Neural progenitor cell (in vitro differentiated cells): ENCODE data around the gene SPANXD. TPM values are rescaled to one million over a fixed set of nuclear protein-coding genes. Genes with fewer than 3 reads are reported as not detected.

Experiments used
- DNase-seq: peaks from one replicate; pipeline ENCODE4 v3.0.0-alpha.2; 2016; ENCODE audit warnings: low spot score
- H2AFZ ChIP-seq: fragments of 200-600 bp; sonication (generic); replicated peaks from 2 replicates; pipeline ENCODE4 v1.6.1; 2016; ENCODE audit warnings: antibody characterized with exemption
- H3F3A ChIP-seq: fragments of 200-600 bp; sonication (generic); 2 replicates; pipeline ENCODE4 v1.6.1; 2016; ENCODE audit warnings: antibody characterized with exemption, low read depth
- H3K27ac ChIP-seq: fragments of 200-600 bp; sonication (generic); 2 replicates; pipeline ENCODE4 v1.5.1; 2016; ENCODE audit warnings: mild to moderate bottlenecking
- H3K27me3 ChIP-seq: fragments of 200-600 bp; sonication (generic); 2 replicates; pipeline ENCODE4 v1.6.1; 2016; ENCODE audit warnings: mild to moderate bottlenecking, moderate library complexity
- H3K36me3 ChIP-seq: fragments of 200-600 bp; sonication (generic); 2 replicates; pipeline ENCODE4 v1.5.1; 2016
- H3K4me1 ChIP-seq: fragments of 200-600 bp; sonication (generic); 2 replicates; pipeline ENCODE4 v1.6.1; 2016; ENCODE audit warnings: mixed run types
- H3K4me2 ChIP-seq: fragments of 200-600 bp; sonication (generic); 2 replicates; pipeline ENCODE4 v1.6.1; 2016
- H3K4me3 ChIP-seq: fragments of 200-600 bp; sonication (generic); 2 replicates; pipeline ENCODE4 v1.5.1; 2016
- H3K79me2 ChIP-seq: fragments of 200-600 bp; sonication (generic); 2 replicates; pipeline ENCODE4 v1.6.1; 2016; ENCODE audit warnings: low read depth
- H3K9ac ChIP-seq: fragments of 200-600 bp; sonication (generic); 2 replicates; pipeline ENCODE4 v1.6.1; 2016
- H3K9me3 ChIP-seq: fragments of 200-600 bp; sonication (generic); 2 replicates; pipeline ENCODE4 v1.5.1; 2016; ENCODE audit warnings: low read depth
- H4K20me1 ChIP-seq: fragments of 200-600 bp; sonication (generic); 2 replicates; pipeline ENCODE4 v1.6.1; 2016; ENCODE audit warnings: low read depth
- H3K27ac Mint-ChIP-seq: 3 replicates; pipeline ENCODE4 v1.8.0; 2021; ENCODE audit warnings: mixed read lengths
- H3K27me3 Mint-ChIP-seq: 2 replicates; pipeline ENCODE4 v1.8.0; 2022; ENCODE audit warnings: low read depth, mild to moderate bottlenecking, inconsistent platforms, moderate library complexity, mixed read lengths; ENCODE audit not compliant: insufficient read depth
- H3K36me3 Mint-ChIP-seq: 3 replicates; pipeline ENCODE4 v1.8.0; 2021; ENCODE audit warnings: mixed read lengths
- H3K4me1 Mint-ChIP-seq: 3 replicates; pipeline ENCODE4 v1.8.0; 2021; ENCODE audit warnings: mixed read lengths
- H3K4me3 Mint-ChIP-seq: 3 replicates; pipeline ENCODE4 v1.8.0; 2021; ENCODE audit warnings: mild to moderate bottlenecking, moderate library complexity, mixed read lengths
- H3K9me3 Mint-ChIP-seq: 3 replicates; pipeline ENCODE4 v1.8.0; 2020; ENCODE audit warnings: mixed read lengths
- CTCF ChIP-seq: fragments of 200-600 bp; sonication (generic); IDR thresholded peaks from 2 replicates; pipeline ENCODE4 v1.5.1; 2017; ENCODE audit warnings: antibody characterized with exemption, mild to moderate bottlenecking
- EZH2 ChIP-seq: fragments of 200-600 bp; sonication (generic); IDR thresholded peaks from 2 replicates; pipeline ENCODE4 v1.6.1; 2017; ENCODE audit warnings: antibody characterized with exemption, mild to moderate bottlenecking, moderate library complexity
- EZH2phosphoT487 ChIP-seq: fragments of 200-600 bp; sonication (generic); IDR thresholded peaks from 2 replicates; pipeline ENCODE4 v1.6.1; 2017; ENCODE audit warnings: antibody characterized with exemption
- total RNA-seq: library from RNA; depleted of rRNA; stranded (reverse); fragments of >200 nt; gene quantifications from 2 replicates; pipeline ENCODE4 v1.2.3, GENCODE V29; 2015; ENCODE audit warnings: low replicate concordance

The SPANXD gene
- total RNA-seq, 1 donor from 2014 or later, result not detected

GRCh38 chrX:141662781-141663180 is 35.8 kb downstream of the SPANXD start:
- Mint-ChIP-seq H3K27me3 (peaks cover 2% of the 10 kb centered on the region), H3K4me3 (no peak overlapping the region), H3K4me1 (no peaks in the 10 kb centered on the region), H3K9me3 (no peaks in the 10 kb centered on the region), H3K36me3 (no peaks in the 10 kb centered on the region), H3K27ac (no peak overlapping the region)
- Histone ChIP-seq H3K36me3 (no peaks in the 10 kb centered on the region), H3K4me3 (no peak overlapping the region), H3F3A (no peaks in the 10 kb centered on the region), H3K27me3 (no peaks in the 10 kb centered on the region), H3K9ac (no peak overlapping the region), H2AFZ (no peak overlapping the region), H4K20me1 (no peaks in the 10 kb centered on the region), H3K4me2 (no peak overlapping the region), H3K27ac (no peak overlapping the region), H3K4me1 (no peaks in the 10 kb centered on the region), H3K9me3 (no peaks in the 10 kb centered on the region), H3K79me2 (no peaks in the 10 kb centered on the region)
- no peak for DNase-seq
- TF ChIP-seq CTCF (no peak), EZH2phosphoT487 (no peak), EZH2 (no peak)

GRCh38 chrX:141652286-141652685 is 46.3 kb downstream of the SPANXD start:
- Histone ChIP-seq H3K9ac (no peak overlapping the region), H2AFZ (no peak overlapping the region), H3K4me1 (no peaks in the 10 kb centered on the region), H3K27me3 (no peaks in the 10 kb centered on the region), H4K20me1 (no peaks in the 10 kb centered on the region), H3K9me3 (peaks cover 7% of the 10 kb centered on the region), H3K27ac (no peak overlapping the region), H3F3A (no peaks in the 10 kb centered on the region), H3K4me3 (no peak overlapping the region), H3K79me2 (no peaks in the 10 kb centered on the region), H3K4me2 (no peak overlapping the region), H3K36me3 (no peaks in the 10 kb centered on the region)
- Mint-ChIP-seq H3K4me1 (no peaks in the 10 kb centered on the region), H3K4me3 (no peak overlapping the region), H3K27ac (no peak overlapping the region), H3K36me3 (no peaks in the 10 kb centered on the region), H3K9me3 (no peaks in the 10 kb centered on the region), H3K27me3 (no peaks in the 10 kb centered on the region)
- DNase-seq, result no peak
- TF ChIP-seq CTCF, result no peak
- no peak for TF ChIP-seq EZH2phosphoT487
- no peak for TF ChIP-seq EZH2

Other genes starting within 250 kb of the SPANXD start
- gene SPANXA1, start 114.0 kb downstream of the SPANXD start, total RNA-seq, result not detected in 2 replicates
- gene SPANXA2, start 109.0 kb downstream of the SPANXD start, total RNA-seq, result not detected in 2 replicates
- gene MAGEC3, start 139.6 kb upstream of the SPANXD start, total RNA-seq, result not detected in 2 replicates
- not detected in 2 replicates for gene MAGEC1, start 205.2 kb upstream of the SPANXD start, total RNA-seq